Neuronal stem cell (in vitro differentiated cells): ENCODE data around the gene ZNF112.
"Not testable (repeated sequence)": the region's sequence is repeated elsewhere in the genome, so short reads cannot be mapped to it uniquely, and the experiment has no call there.

Experiments used
- DNase-seq: peaks from one replicate; pipeline ENCODE4 v3.0.0-alpha.2; 2013; ENCODE audit warnings: low spot score
- H2AFZ ChIP-seq: one replicate; pipeline ENCODE4 v1.6.1; 2013; ENCODE audit warnings: mild to moderate bottlenecking, low read length, inconsistent platforms
- H2AK5ac ChIP-seq: 2 replicates; pipeline ENCODE4 v1.6.1; 2013; ENCODE audit warnings: low read depth, mild to moderate bottlenecking, inconsistent platforms, low read length, moderate library complexity, mixed read lengths
- H2BK120ac ChIP-seq: 2 replicates; pipeline ENCODE4 v1.6.1; 2013; ENCODE audit warnings: low read depth, mild to moderate bottlenecking, inconsistent platforms, low read length, moderate library complexity, mixed read lengths
- H2BK12ac ChIP-seq: one replicate; pipeline ENCODE4 v1.6.1; 2013; ENCODE audit warnings: low read length, inconsistent platforms
- H2BK15ac ChIP-seq: 2 replicates; pipeline ENCODE4 v1.6.1; 2013; ENCODE audit warnings: mild to moderate bottlenecking, low read length, inconsistent platforms, mixed read lengths
- H2BK5ac ChIP-seq: one replicate; pipeline ENCODE4 v1.6.1; 2013; ENCODE audit warnings: inconsistent platforms, mild to moderate bottlenecking, low read length, moderate library complexity
- H3K14ac ChIP-seq: one replicate; pipeline ENCODE4 v1.6.1; 2013; ENCODE audit warnings: low read length, inconsistent platforms
- H3K18ac ChIP-seq: 2 replicates; pipeline ENCODE4 v1.6.1; 2013; ENCODE audit warnings: low read length, inconsistent platforms
- H3K23ac ChIP-seq: 2 replicates; pipeline ENCODE4 v1.6.1; 2013; ENCODE audit warnings: low read depth, mild to moderate bottlenecking, mixed read lengths, low read length, inconsistent platforms; ENCODE audit not compliant: poor library complexity
- H3K27ac ChIP-seq: replicated peaks from 3 replicates; pipeline ENCODE4 v1.5.1; 2013; ENCODE audit warnings: low read length, inconsistent platforms
- H3K27me3 ChIP-seq, 3 experiments: 2 replicates each; pipeline ENCODE4 v1.6.1; 2013; ENCODE audit warnings: low read length in 3 of 3, mild to moderate bottlenecking in 2 of 3, inconsistent platforms in 1 of 3, low read depth in 1 of 3, mixed read lengths in 1 of 3, moderate library complexity in 1 of 3; ENCODE audit not compliant: control insufficient read depth in 3 of 3, insufficient read depth in 3 of 3
- H3K36me3 ChIP-seq, 2 donors: replicated peaks in 1 of 2; 2 replicates each; pipeline ENCODE4 v1.6.1; 2013; ENCODE audit warnings: low read length in 2 of 2; ENCODE audit not compliant: control insufficient read depth in 2 of 2, insufficient read depth in 2 of 2
- H3K4ac ChIP-seq: 2 replicates; pipeline ENCODE4 v1.6.1; 2013; ENCODE audit warnings: inconsistent platforms, mild to moderate bottlenecking, low read length, moderate library complexity
- H3K4me1 ChIP-seq, 2 donors: 1 replicate in 1 of 2; 2 replicates in 1 of 2; pipeline ENCODE4 v1.6.1; 2013; ENCODE audit warnings: low read length in 2 of 2, low read depth in 1 of 2; ENCODE audit not compliant: control insufficient read depth in 2 of 2, insufficient read depth in 1 of 2
- H3K4me2 ChIP-seq: one replicate; pipeline ENCODE4 v1.6.1; 2013; ENCODE audit warnings: mild to moderate bottlenecking, low read length, inconsistent platforms; ENCODE audit not compliant: insufficient read depth, poor library complexity, severe bottlenecking
- H3K4me3 ChIP-seq, 2 donors: 2 replicates each; pipeline ENCODE4 v1.5.1; 2013; ENCODE audit warnings: low read length in 2 of 2, mild to moderate bottlenecking in 2 of 2, inconsistent platforms in 1 of 2, moderate library complexity in 1 of 2
- H3K79me1 ChIP-seq: one replicate; pipeline ENCODE4 v1.6.1; 2013; ENCODE audit warnings: low read depth, mild to moderate bottlenecking, inconsistent platforms, low read length, moderate library complexity
- H3K9ac ChIP-seq: one replicate; pipeline ENCODE4 v1.6.1; 2013; ENCODE audit warnings: mild to moderate bottlenecking, low read depth, low read length, inconsistent platforms; ENCODE audit not compliant: poor library complexity
- H3K9me3 ChIP-seq, 2 donors: replicated peaks in 1 of 2; 2 replicates each; pipeline versions ENCODE3 to v1.6.1; 2013; ENCODE audit warnings: low read length in 2 of 2, mild to moderate bottlenecking in 2 of 2, inconsistent platforms in 1 of 2, low read depth in 1 of 2, mixed read lengths in 1 of 2, moderate library complexity in 1 of 2; ENCODE audit not compliant: control insufficient read depth in 2 of 2, insufficient read depth in 1 of 2
- H4K8ac ChIP-seq: one replicate; pipeline ENCODE4 v1.6.1; 2013; ENCODE audit warnings: low read depth, mild to moderate bottlenecking, inconsistent platforms, low read length, moderate library complexity
- H4K91ac ChIP-seq: one replicate; pipeline ENCODE4 v1.6.1; 2013; ENCODE audit warnings: low read length, low read depth, mild to moderate bottlenecking, inconsistent platforms; ENCODE audit not compliant: poor library complexity
- WGBS, 2 donors: extraction: QIAGEN DNeasy Blood & Tissue Kit; methylation state at CpG; one replicate each; pipeline ENCODE4 v1.1.7; 2013; ENCODE audit warnings: missing lambda C conversion rate in 2 of 2, mixed read lengths in 1 of 2; ENCODE audit not compliant: insufficient read length in 2 of 2, insufficient replicate concordance in 1 of 2; ENCODE audit errors: extremely low coverage in 2 of 2; 5-methylcytosine and 5-hydroxymethylcytosine counted together

ZNF112 gene

DNA sequence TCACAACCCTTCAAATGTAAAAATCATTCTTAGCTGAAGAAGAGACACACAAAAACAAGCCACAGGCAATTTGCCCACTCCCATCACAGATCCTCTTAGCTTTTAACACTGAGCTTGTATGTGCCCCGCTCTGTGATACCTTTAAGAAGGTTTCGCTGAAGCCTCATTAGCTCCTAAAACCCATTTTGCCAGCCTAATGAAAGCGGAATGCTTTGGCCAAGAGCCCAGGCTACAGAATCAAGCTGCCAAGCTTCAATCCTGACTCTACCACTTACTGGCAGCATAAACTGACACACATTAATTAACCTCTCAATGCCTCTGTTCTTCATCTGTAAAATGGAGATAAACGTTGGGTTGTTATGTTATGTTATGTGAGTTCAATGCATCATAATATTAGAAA, 10.5 kb downstream of the ZNF112 start:
- Histone ChIP-seq H4K8ac (no peak overlapping the region), H2BK12ac (no peak overlapping the region), H3K9ac (no peak overlapping the region), H3K14ac (no peak overlapping the region), H3K9me3 (peaks cover 8 to 55% of the 10 kb centered on the region in 2 donors), H2AFZ (no peak overlapping the region), H3K23ac (no peak overlapping the region), H3K4ac (no peak overlapping the region), H3K4me1 (no peaks in the 10 kb centered on the region), H3K79me1 (no peaks in the 10 kb centered on the region), H3K27ac (no peak overlapping the region), H2BK120ac (no peak overlapping the region), H3K27me3 (no peaks in the 10 kb centered on the region), H3K4me2 (no peak overlapping the region), H3K4me3 (no peak overlapping the region), H2BK5ac (no peak overlapping the region), H2BK15ac (no peak overlapping the region), H2AK5ac (no peak overlapping the region), H3K36me3 (peaks cover 0 to 19% of the 10 kb centered on the region in 2 donors), H3K18ac (no peak overlapping the region), H4K91ac (no peak overlapping the region)
- no CpG with 5 or more reads among the region's 4 CpGs for WGBS, 2 donors
- DNase-seq: no peak

DNA sequence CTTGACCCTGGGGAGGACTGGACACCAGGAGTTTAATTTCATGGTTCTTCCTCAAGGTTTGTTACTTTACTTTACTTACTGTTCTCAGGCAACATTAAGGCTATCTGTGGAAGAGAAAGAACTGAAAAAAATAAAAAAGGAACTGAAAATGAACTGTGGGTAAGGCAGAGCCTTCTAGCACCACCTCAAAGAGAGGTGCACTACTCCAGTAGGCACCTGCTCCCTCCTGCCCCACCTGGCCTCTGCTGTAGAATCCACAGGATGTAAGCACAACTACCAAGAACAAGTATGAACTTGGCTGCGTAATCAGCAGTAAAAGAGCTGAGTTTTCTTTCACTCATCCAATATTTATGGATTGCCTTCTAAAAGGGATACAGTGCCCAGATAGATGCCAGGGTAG, 12.2 kb downstream of the ZNF112 start:
- no peak overlapping the region for H3K4me2 ChIP-seq
- no peak overlapping the region for H2AFZ ChIP-seq
- no CpG with 5 or more reads among the region's 1 CpG for WGBS, 2 donors
- H3K4ac ChIP-seq: no peak overlapping the region
- no peak overlapping the region for H2BK5ac ChIP-seq
- no peak overlapping the region for H3K23ac ChIP-seq
- H2BK15ac ChIP-seq: no peak overlapping the region
- no peak overlapping the region for H4K8ac ChIP-seq
- H3K4me3 ChIP-seq: no peak overlapping the region
- H2BK12ac ChIP-seq: no peak overlapping the region
- H3K9me3 ChIP-seq: peaks cover 12 to 60% of the 10 kb centered on the region in 2 donors
- no peak for DNase-seq
- no peaks in the 10 kb centered on the region for H3K27me3 ChIP-seq
- peaks cover 7 to 36% of the 10 kb centered on the region in 2 donors for H3K36me3 ChIP-seq
- no peak overlapping the region for H2BK120ac ChIP-seq
- H3K14ac ChIP-seq: no peak overlapping the region
- H3K27ac ChIP-seq: no peak overlapping the region
- H3K4me1 ChIP-seq: no peaks in the 10 kb centered on the region
- H3K79me1 ChIP-seq: no peaks in the 10 kb centered on the region
- H3K18ac ChIP-seq: no peak overlapping the region
- no peak overlapping the region for H2AK5ac ChIP-seq
- no peak overlapping the region for H4K91ac ChIP-seq
- no peak overlapping the region for H3K9ac ChIP-seq

DNA sequence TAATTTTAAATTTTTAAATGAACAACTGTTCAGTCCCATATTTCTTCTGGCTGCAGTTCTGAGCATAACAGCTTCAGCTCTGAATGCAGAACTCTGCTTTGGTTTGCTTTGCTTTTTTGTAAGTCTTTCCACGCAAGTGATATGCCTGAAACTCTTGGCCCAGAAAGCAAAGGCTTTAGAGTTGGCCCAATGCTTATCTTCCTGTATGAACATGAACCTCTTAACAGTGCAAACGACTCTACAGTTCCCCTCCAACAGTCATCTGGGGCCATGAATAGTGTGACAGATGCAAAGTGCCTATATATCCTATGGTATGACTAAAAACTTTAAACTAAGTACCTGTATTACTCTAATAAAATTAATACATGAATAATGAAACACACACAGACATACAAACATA, 14.7 kb downstream of the ZNF112 start:
- peaks cover 11 to 58% of the 10 kb centered on the region in 2 donors for H3K36me3 ChIP-seq
- DNase-seq: no peak
- H3K4me3 ChIP-seq: no peak overlapping the region
- no peaks in the 10 kb centered on the region for H3K79me1 ChIP-seq
- no peak overlapping the region for H3K4me2 ChIP-seq
- H3K23ac ChIP-seq: no peak overlapping the region
- H2BK15ac ChIP-seq: no peak overlapping the region
- no CpG with 5 or more reads among the region's 2 CpGs for WGBS, 2 donors
- no peak overlapping the region for H2BK120ac ChIP-seq
- no peak overlapping the region for H2BK12ac ChIP-seq
- H2BK5ac ChIP-seq: no peak overlapping the region
- H3K27me3 ChIP-seq: no peaks in the 10 kb centered on the region
- no peak overlapping the region for H2AFZ ChIP-seq
- no peak overlapping the region for H4K91ac ChIP-seq
- no peak overlapping the region for H2AK5ac ChIP-seq
- H3K9me3 ChIP-seq: peaks cover 20 to 58% of the 10 kb centered on the region in 2 donors
- H3K27ac ChIP-seq: no peak overlapping the region
- no peak overlapping the region for H3K9ac ChIP-seq
- no peak overlapping the region for H3K18ac ChIP-seq
- H3K4ac ChIP-seq: no peak overlapping the region
- no peak overlapping the region for H3K14ac ChIP-seq
- no peaks in the 10 kb centered on the region for H3K4me1 ChIP-seq
- no peak overlapping the region for H4K8ac ChIP-seq

DNA sequence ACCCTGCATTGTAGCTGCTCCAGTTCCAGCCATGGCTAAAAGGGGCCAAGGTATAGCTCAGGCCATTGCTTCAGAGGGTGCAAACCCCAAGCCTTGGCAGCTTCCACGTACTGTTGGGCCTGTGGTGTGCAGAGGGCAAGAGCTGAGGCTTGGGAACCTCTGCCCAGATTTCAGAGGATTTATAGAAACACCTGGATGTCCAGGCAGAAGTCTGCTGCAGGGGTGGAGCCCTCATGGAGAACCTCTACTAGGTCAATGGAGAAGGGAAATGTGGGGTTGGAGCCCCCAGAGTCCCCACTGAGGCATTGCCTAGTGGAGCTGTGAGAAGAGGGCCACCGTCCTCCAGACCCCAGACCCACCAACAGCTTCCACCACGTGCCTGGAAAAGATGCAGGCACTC, 21.8 kb downstream of the ZNF112 start:
- not testable (repeated sequence) for H3K27ac ChIP-seq, H3K14ac ChIP-seq, H3K23ac ChIP-seq, H2BK12ac ChIP-seq, H3K18ac ChIP-seq, H3K27me3 ChIP-seq, DNase-seq, H2AFZ ChIP-seq, H4K91ac ChIP-seq, H3K79me1 ChIP-seq, H3K4me3 ChIP-seq, H3K4me1 ChIP-seq, H3K4me2 ChIP-seq, H2BK120ac ChIP-seq, H3K9ac ChIP-seq, H2BK5ac ChIP-seq, H4K8ac ChIP-seq, H3K4ac ChIP-seq, H2BK15ac ChIP-seq, H2AK5ac ChIP-seq
- WGBS, 2 donors: no CpG with 5 or more reads among the region's 3 CpGs
- H3K9me3 ChIP-seq: peaks cover 40 to 94% of the 10 kb centered on the region in 2 donors
- H3K36me3 ChIP-seq: peaks cover 30 to 97% of the 10 kb centered on the region in 2 donors
